Fibroblast of mammary gland (primary cell): ENCODE data around the gene MARK2.

Experiments
- DNase-seq: peaks from one replicate; pipeline ENCODE4 v3.0.0-alpha.2; 2010; ENCODE audit warnings: low read depth
- H3K4me3 ChIP-seq: 2 replicates; pipeline ENCODE4 v1.5.1; 2011; ENCODE audit warnings: low read depth, mild to moderate bottlenecking, low read length, moderate library complexity; ENCODE audit not compliant: control insufficient read depth
- TF ChIP-seq, protein P1 (sequence below): conservative IDR thresholded peaks from 2 replicates; pipeline ENCODE4 v1.5.1; 2011; ENCODE audit warnings: low read depth, low read length, inconsistent platforms; ENCODE audit not compliant: control insufficient read depth, insufficient read depth

The MARK2 gene

DNA sequence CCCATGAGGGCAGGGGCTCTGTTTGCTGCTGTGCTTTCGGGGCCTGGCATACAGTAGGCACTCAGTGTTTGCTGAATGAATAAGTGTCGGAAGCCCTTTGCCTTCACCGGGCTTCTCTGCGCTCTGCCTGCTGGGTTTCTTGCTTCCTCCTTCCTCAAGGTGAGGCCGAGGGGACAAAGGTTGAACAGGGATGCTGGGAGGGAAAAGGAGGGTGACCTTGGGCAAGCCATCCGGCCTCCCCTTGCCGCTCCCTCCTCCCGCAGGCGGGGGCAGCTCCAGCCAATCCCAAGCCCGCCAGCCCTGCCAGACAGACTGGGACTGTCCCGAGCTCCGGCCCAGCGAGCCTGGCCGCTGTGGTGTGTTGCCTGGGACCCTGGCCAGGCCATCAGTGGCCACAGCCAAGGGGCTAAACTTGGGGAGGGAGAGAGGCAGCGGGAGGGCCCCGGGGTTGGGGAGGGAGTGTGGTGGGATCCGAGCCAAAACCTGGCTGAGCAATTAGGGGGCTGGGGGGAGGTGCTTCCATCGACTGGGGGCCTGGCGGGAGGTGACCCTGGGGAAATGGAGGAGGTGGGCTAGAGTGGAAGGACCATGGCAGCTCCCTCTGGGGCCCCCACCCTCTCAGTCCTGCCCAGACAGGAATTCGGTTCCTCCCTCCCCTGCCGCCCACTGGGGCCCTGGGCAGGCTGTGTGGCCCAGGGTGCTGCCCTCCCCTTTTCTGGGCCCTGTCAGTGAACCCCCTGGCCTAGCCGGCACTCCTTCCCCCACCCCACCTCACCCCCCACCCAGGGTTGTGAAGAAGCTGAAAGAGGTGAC lies 81.4 kb downstream of the MARK2 start:
- DNase-seq = no peak
- TF ChIP-seq, protein P1, sequence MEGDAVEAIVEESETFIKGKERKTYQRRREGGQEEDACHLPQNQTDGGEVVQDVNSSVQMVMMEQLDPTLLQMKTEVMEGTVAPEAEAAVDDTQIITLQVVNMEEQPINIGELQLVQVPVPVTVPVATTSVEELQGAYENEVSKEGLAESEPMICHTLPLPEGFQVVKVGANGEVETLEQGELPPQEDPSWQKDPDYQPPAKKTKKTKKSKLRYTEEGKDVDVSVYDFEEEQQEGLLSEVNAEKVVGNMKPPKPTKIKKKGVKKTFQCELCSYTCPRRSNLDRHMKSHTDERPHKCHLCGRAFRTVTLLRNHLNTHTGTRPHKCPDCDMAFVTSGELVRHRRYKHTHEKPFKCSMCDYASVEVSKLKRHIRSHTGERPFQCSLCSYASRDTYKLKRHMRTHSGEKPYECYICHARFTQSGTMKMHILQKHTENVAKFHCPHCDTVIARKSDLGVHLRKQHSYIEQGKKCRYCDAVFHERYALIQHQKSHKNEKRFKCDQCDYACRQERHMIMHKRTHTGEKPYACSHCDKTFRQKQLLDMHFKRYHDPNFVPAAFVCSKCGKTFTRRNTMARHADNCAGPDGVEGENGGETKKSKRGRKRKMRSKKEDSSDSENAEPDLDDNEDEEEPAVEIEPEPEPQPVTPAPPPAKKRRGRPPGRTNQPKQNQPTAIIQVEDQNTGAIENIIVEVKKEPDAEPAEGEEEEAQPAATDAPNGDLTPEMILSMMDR = no peak
- H3K4me3 ChIP-seq = no peak overlapping the region

DNA sequence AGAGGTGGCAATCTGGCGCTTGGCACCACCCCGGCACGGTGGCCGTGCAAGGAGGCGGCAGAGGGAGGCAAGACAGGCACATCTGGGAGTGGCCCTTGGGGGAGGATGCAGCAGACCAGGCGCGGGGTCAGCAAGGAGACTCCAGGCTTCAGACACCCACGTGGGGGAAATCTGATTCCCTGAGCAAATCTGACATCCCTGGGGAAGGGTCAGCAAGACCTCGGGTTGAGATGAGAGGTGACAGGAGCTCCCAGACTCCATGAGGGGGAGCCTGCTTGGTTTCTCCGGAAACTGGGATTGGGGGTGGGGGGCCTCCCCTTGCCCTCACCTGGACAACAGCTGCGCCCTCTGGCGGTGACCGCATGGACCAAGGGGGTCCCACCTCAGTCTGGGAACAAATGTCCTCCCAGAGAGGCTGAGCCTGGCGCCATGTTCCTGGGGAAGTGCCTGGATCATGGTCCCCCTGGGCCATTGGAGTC lies 82.1 kb downstream of the MARK2 start:
- TF ChIP-seq, protein P1 = peak; percentile 43
- no peak overlapping the region for H3K4me3 ChIP-seq
- DNase-seq = no peak

DNA sequence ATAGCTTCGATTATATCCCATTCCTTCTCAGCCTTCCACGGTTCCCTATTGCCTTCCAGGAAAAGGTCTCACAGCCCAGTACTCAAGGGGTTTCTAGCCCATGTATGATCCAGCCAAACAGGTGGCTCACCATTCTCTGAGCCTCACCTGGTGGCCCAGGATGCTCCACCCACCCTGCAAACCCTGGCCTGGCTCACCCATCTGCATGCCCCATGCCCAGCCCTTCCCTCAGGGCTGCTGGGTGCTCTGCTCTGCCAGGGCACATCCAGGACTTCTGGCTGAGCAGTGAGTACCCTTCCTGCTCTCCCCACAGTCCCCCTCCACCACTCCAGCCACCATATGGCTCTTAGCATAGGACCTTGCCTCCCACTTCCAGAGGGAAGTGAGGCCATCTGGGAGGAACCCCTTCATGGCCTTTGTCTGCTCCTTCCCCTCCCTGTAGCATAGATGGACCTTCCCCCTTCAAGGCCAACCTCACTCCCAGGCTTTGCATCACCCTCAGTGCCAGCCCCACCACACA lies 83.8 kb downstream of the MARK2 start:
- no peak overlapping the region for H3K4me3 ChIP-seq
- TF ChIP-seq, protein P1 = no peak
- no peak for DNase-seq

DNA sequence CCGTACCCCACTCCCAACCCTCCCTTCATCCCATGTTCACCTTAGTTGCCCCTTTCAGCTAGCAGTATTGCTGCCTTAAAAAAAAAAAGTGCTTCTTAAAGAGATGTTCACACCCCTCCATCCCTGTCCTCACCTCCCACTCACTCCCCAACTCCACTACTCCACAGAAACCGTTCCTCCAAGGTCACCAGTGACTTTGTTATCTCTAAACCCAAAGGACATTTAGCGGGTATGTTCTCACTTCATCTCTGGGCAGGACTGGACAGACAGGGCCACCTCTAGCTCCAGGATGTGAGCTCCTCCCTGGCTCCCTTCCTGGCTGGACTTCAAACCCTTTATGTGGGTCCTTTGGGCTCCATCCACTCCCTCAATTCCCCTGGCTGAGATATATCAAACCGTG lies 84.4 kb downstream of the MARK2 start:
- no peak overlapping the region for H3K4me3 ChIP-seq
- TF ChIP-seq, protein P1 = no peak
- no peak for DNase-seq

DNA sequence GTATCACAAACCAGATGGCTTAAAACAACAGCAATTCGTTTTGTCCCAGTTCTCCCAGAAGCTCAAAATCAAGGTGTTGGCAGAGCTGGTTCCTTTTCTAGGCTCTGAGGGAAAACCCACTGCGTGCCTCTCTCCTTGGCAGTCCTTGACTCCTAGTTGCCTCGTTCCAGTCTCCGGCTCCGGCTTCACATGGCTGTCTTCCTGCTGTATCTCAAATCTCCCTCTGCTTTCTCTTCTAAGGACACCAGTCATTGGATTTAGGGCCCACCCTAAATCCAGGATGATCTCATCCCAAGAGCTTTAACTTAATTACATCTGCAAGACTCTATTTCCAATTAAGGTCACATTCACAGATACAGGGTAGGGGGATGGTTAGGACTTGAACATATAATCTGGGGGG lies 90.7 kb downstream of the MARK2 start:
- TF ChIP-seq, protein P1 = no peak
- DNase-seq = no peak
- H3K4me3 ChIP-seq = no peak overlapping the region

DNA sequence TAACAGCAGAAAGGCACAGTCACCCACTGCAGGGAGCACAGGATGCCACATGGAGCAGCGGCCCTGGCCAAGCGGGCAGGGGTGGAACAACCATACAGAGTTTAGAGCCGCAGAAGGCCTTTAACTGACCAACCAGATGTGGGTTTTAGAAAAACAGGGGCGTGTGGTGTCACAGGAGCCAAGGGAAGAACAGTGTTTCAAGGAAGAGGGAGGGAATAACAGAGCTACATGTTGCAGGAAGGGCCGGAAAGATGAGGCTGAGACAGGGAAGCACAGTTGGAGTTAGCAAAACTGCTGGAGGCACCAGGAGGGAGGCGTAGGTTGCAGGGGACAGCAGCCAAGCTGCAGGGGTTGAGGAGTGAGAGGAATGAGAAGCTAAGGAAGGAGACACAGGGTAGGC lies 92.1 kb downstream of the MARK2 start:
- TF ChIP-seq, protein P1 = no peak
- H3K4me3 ChIP-seq = no peak overlapping the region
- DNase-seq = peak; percentile 18

DNA sequence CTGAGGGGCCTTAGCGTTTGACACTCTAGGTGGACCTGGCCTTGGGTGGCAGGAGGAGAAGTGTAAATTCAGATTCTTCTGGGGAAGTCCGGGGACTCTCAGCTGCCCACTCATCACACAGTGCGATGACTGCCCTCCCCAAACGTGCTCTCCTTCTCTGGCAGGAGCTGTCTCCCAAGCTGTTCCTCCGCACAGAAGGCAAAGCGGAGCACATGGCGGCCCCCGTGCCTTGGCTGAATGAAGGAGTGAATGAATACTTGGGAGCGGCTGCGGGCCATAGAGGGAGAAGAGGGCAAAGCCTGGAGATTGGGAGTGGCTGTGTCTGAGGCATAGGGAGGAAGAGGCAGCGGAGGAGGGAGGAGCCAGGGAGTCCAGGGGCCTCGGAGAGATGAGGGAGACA lies 93.0 kb downstream of the MARK2 start:
- TF ChIP-seq, protein P1 = no peak
- no peak overlapping the region for H3K4me3 ChIP-seq
- no peak for DNase-seq
